22Rv1 (cell line): Measurements from ENCODE around the gene ALLC.

ENCODE experiments used
- ZFX ChIP-seq: fragments of 450-650 bp; IDR thresholded peaks from 2 replicates; pipeline ENCODE4 v1.6.1; 2017; ENCODE audit warnings: antibody characterized with exemption, borderline replicate concordance
- TF ChIP-seq, protein P1 (sequence below): fragments of 450-650 bp; IDR thresholded peaks from 2 replicates; pipeline ENCODE4 v1.5.1; 2017; ENCODE audit warnings: mild to moderate bottlenecking

DNA sequence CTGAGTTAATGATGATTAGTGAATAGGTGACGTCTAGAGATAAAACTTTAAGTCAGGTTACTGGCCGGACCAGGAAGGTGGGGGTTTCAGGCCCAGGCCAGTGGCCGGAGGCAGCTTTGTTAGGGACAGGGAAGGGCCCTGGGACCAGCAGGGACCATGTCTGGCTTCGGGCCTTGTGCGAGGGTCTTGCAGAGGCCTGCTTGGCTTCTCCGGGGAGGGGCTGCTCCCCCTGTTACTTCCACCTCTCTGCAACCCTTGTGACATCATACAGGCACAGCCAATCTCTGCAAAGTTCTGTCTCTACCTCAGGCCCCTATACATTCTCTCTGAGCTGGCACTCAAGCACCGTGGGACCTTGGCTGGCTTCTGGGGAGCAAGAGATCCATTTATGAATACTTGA, at the start of gene ALLC:
- TF ChIP-seq, protein P1, sequence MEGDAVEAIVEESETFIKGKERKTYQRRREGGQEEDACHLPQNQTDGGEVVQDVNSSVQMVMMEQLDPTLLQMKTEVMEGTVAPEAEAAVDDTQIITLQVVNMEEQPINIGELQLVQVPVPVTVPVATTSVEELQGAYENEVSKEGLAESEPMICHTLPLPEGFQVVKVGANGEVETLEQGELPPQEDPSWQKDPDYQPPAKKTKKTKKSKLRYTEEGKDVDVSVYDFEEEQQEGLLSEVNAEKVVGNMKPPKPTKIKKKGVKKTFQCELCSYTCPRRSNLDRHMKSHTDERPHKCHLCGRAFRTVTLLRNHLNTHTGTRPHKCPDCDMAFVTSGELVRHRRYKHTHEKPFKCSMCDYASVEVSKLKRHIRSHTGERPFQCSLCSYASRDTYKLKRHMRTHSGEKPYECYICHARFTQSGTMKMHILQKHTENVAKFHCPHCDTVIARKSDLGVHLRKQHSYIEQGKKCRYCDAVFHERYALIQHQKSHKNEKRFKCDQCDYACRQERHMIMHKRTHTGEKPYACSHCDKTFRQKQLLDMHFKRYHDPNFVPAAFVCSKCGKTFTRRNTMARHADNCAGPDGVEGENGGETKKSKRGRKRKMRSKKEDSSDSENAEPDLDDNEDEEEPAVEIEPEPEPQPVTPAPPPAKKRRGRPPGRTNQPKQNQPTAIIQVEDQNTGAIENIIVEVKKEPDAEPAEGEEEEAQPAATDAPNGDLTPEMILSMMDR = no peak
- TF ChIP-seq ZFX = no peak
